HEK293T (cell line): ENCODE data around the gene ZSCAN9.

Experiments used
- ARNT ChIP-seq: fragments of 450-650 bp; IDR thresholded peaks from 2 replicates; pipeline ENCODE4 v1.6.1; 2017; ENCODE audit warnings: mild to moderate bottlenecking
- BHLHE40 ChIP-seq: fragments of 450-650 bp; IDR thresholded peaks from 2 replicates; pipeline ENCODE4 v1.6.1; 2016; ENCODE audit warnings: mild to moderate bottlenecking, moderate library complexity, borderline replicate concordance
- CTBP1 ChIP-seq: fragments of 450-650 bp; IDR thresholded peaks from 2 replicates; pipeline ENCODE4 v1.6.1; 2016; ENCODE audit warnings: borderline replicate concordance
- ELF4 ChIP-seq: fragments of 450-650 bp; IDR thresholded peaks from 2 replicates; pipeline ENCODE4 v1.6.1; 2017; ENCODE audit warnings: antibody characterized with exemption
- FOXA1 ChIP-seq: fragments of 450-650 bp; IDR thresholded peaks from 2 replicates; pipeline ENCODE4 v1.6.1; 2016; ENCODE audit warnings: mild to moderate bottlenecking
- FOXK2 ChIP-seq: fragments of 450-650 bp; IDR thresholded peaks from 2 replicates; pipeline ENCODE4 v1.6.1; 2016; ENCODE audit warnings: mild to moderate bottlenecking
- FOXM1 ChIP-seq: fragments of 450-650 bp; IDR thresholded peaks from 2 replicates; pipeline ENCODE4 v1.6.1; 2017; ENCODE audit warnings: mild to moderate bottlenecking, borderline replicate concordance
- LEF1 ChIP-seq: fragments of 450-650 bp; IDR thresholded peaks from 2 replicates; pipeline ENCODE4 v1.6.1; 2017; ENCODE audit warnings: mild to moderate bottlenecking, borderline replicate concordance
- PKNOX1 ChIP-seq: fragments of 450-650 bp; IDR thresholded peaks from 2 replicates; pipeline ENCODE4 v1.6.1; 2016
- SP1 ChIP-seq: fragments of 450-650 bp; IDR thresholded peaks from 2 replicates; pipeline ENCODE4 v1.6.1; 2017
- SUZ12 ChIP-seq: fragments of 450-650 bp; IDR thresholded peaks from 2 replicates; pipeline ENCODE4 v1.6.1; 2016; ENCODE audit warnings: mild to moderate bottlenecking
- TARDBP ChIP-seq: fragments of 450-650 bp; IDR thresholded peaks from 2 replicates; pipeline ENCODE4 v1.6.1; 2016
- ZNF384 ChIP-seq: fragments of 450-650 bp; IDR thresholded peaks from 2 replicates; pipeline ENCODE4 v1.6.1; 2016

- TF ChIP-seq SUZ12 = no peak
- TF ChIP-seq SP1 = no peak
- no peak for TF ChIP-seq FOXM1
- TF ChIP-seq FOXK2 = no peak
- TF ChIP-seq BHLHE40 = no peak
- TF ChIP-seq TARDBP = no peak
- TF ChIP-seq LEF1 = no peak
- TF ChIP-seq ARNT = no peak
- no peak for TF ChIP-seq ZNF384
- TF ChIP-seq CTBP1 = no peak
- TF ChIP-seq PKNOX1 = no peak
- no peak for TF ChIP-seq ELF4
- TF ChIP-seq FOXA1 = no peak
Measured at GRCh38 chr6:28239636-28240035, 14.6 kb downstream of the ZSCAN9 start.
